Measurements from ENCODE around the gene COL23A1.
"Not testable (repeated sequence)": the region's sequence is repeated elsewhere in the genome, so short reads cannot be mapped to it uniquely, and the experiment has no call there.

The COL23A1 gene

DNA sequence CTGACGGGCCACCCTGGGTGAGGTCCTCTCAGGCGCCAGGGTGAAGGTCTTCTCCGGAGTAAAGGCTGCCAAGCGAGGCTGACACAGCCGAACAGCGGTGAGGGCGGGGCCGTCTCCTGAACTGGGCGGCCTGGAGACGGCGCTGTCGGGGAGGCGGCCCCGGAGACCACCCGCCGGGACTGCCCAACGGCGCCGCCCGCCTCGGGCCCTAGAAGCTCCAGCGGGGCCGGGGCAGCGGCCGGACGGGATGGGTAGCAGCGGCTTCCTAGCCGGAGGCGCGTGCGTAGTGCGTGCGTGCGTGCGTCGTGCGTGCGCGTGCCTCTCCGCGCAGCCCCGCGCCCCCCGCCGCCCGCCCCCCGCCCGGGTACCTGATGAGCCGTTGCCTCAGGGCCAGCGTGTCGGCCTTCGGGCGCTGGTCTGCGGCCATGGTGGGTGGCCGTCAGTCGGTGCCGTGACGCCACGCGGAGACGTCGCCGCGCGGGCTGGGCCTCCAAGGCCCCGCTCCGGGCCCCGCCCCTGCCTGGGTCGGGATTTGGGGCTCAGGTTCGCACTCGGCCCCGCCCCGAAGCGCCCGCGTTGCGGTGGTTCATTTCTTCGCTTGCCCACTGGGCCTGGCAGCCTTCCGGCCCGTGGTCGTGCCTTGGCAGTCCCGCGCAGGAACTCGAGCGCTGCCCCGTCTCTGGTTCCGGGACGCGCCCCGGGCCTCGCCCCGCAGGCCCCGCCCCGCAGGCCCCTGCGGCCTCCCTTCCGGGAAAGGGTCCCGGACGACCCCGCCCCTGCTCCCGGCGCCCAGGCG is 357.9 kb downstream of the COL23A1 start, which contains the start of gene PHYKPL:
TSS of gene PHYKPL (minus strand) at position 679 of the 796 bp plus-strand sequence. CDS start at position 427, 252 bp downstream.
- peak; percentile 71 for DNase-seq

DNA sequence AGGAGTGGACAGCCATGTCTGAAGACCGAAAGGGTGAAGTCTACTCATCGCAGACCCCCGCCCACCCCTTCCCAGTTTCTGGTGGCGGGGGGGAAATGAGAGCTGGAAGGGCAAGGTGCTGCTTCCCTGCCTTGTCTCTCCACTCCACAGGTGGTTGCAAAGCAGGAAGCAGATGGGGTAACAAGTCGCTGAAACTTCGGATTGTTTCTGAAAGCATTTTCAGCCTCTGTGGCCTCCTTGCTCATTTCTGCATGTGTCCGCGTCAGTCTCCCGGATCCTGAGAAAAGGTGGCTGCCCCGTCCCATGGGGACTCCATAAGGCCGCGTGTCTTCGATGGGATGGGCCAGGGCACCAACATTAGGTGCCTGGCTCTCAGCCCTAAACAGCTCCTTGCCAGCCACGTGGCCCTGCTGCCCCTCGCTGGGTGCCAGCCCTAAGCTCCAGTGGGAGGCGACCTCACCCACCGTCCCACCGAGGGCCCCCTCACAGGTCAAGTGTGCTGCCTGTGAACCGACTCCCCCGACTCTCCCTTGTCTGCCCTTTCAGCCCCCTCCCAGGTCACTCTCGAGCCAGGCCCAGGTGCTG is 358.6 kb downstream of the COL23A1 start:
- no peak for DNase-seq

GRCh38 chr5:178230879-178231538 is 359.2 kb downstream of the COL23A1 start:
- no peak for DNase-seq

DNA sequence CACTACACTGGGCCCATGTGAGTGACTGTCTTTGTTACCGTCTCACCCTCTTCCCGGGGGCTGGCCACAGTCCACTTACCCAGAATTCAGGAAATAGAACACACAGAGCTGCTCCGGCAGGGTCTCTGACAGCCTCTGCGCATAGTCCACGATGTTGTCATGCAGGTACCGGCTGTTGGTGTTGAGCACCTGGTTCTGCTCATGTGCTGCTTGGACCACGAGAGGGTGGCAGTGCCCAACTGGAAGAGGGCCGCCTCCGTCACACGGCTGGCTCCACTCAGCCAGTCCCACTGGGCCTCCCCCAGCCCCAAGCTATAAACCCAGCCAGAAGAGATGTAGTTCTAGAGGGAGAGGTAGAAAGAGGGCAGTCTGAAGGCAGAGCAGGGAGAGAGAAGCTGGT is 360.3 kb downstream of the COL23A1 start:
- no peak for DNase-seq

- DNase-seq = not testable (repeated sequence)
Observed at GRCh38 chr5:178229111-178229510, 361.1 kb downstream of the COL23A1 start.

DNA sequence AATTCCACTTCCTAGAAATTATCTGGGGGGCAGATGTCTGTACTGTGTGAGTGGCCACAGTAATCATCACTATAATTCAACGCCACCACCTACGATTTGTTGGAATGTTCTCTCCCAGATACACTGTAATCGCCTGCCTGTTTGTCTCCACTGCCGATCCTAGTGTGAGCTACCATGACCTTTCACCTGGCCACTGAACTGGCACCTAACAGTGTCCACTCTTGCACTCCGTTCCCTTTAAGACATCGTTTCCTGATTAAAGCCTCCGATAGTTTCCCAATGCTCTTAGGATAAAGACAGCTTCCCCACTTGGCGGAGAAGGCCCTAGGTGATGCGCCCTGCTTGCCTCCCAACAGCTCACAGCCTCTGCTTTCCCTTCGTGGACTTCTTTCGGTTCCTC is 361.6 kb downstream of the COL23A1 start:
- DNase-seq = no peak

GRCh38 chr5:178227929-178228328 is 362.3 kb downstream of the COL23A1 start:
- no peak for DNase-seq

DNA sequence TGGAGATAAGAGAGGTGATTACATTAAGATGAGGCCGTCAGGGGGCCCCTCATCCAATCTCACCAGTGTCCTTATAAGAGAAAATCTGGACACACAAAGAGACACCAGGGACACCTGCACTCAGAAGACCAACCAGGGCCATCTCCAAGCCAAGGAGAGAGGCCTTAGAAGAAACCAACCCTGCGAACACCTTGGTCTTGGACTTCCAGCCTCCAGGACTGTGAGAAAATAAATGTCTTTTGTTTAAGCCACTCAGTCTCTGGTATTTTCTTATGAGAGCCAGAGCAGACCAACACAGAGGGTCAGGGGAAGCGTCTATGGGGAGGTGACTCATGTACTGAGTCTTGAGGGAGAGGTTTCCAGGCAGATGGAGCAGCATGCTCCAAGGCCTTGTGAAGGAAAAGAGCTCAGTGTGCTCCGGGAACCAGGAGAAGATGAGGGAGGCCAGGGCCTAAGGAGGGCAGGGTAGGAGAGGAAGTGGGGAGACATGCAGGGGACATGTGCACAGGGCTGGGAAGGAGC is 363.0 kb downstream of the COL23A1 start:
- no peak for DNase-seq

DNA sequence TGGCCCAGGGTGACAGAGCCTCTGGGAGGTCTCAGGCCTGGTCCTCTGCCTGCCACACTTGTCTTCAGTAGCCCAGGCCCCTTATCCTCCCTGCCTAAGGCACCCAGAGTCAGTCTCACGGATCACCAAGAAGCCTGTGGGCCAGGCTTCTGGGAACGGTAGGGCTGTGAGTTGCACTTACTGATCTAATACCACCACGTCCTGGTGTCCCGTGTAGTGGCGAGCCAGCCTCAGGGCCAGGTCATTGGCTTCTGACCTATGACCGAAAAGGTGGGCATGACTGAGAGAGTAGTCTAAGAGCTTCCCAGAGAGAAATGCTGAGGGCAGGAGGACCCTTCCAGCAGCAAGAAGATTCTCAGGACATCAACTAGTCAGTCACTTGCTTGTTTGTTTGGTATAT is 365.0 kb downstream of the COL23A1 start:
- no peak for DNase-seq

- no peak for DNase-seq
Observed at GRCh38 chr5:178224403-178224802, 365.8 kb downstream of the COL23A1 start.

DNA sequence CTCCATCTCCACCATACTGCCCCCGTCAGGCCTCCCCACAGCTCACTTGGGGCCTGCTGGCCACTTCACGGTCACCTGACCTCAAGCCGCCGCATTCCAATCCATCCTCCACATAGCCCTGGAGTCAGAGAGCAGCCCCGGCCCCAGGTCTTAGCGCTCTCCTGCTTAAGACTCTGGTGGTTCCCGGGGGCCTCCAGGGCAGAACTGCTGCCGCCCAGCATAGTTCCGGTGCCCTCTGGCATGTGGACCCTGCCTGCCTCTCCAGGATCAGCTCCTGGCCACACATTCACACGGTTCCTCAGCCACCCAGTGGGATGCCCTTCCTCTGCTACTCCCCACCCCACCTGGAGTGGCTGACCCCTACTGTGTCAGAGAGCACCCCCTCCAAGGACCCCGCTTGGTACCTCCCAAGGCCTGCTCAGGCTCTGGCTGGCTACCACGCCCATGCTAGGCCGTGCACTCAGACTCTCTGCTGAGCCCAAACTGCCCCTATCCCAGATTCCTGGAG is 366.3 kb downstream of the COL23A1 start:
- DNase-seq = no peak

DNA sequence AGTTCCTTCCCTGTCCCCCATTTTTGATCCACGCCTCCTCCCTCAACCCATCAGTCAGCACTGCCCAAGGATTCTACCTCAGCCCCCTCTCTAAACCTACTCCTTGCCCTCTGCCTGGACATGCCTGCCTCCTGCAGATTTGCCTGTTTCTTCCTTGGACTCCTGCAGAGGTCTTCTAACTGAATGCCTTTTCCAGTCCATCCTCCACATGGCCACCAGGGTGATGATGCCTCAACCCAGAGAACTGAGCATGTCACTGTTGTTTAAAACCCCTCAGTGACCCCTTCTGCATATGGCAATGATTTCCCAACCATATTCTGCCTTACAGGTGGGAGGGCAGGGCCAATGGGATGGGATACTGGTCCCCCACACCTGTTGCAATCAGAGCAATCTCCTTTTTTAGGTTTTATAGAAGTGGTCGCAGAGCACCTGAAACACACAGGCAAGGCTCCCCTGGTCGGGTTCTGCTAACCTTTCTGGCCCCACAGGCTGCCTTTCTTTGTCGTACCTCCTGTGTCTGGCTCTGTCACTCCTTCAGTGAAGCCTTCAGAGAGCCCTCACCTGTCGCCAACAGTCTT is 366.9 kb downstream of the COL23A1 start:
- no peak for DNase-seq

DNA sequence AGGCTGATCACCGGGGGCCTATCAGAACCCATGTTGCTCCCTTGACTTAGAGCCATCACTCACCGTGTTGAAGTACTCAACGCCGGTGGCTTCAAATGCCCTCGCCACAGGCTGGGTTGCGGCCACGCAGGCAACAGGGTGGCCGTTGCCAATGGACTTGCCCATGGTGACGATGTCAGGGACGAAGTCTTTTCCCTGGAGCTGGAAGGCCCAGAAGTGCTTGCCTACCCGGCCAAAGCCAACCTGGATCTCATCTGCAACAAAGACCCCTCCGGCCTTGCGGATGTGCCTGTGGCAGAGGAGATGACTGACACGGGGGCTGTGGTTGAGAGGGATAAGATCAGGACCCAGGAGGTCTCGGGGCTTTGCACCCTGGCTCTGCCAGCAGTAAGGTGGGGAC is 367.9 kb downstream of the COL23A1 start:
- no peak for DNase-seq

GRCh38 chr5:178221853-178222252 is 368.3 kb downstream of the COL23A1 start:
- no peak for DNase-seq

- no peak for DNase-seq
Observed at GRCh38 chr5:178221282-178221681, 368.9 kb downstream of the COL23A1 start.

DNA sequence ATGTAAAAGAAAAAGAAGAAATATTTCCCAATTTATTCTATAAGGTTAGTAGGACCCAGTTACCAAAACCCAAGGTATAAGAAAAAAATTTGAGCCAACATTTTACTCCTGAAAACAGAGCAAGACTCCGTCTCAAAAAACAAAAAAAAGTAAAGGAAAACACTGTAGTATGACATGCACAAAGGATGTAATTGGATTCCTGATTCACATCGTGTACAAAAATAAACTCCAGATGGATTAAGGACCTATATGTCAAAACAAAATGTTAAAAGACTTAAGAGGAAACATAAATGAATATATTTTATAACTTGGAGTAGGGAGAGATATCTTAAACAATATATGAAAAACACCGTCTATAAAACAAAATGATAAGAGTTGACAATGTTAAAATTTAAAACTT is 371.4 kb downstream of the COL23A1 start:
- no peak for DNase-seq

DNA sequence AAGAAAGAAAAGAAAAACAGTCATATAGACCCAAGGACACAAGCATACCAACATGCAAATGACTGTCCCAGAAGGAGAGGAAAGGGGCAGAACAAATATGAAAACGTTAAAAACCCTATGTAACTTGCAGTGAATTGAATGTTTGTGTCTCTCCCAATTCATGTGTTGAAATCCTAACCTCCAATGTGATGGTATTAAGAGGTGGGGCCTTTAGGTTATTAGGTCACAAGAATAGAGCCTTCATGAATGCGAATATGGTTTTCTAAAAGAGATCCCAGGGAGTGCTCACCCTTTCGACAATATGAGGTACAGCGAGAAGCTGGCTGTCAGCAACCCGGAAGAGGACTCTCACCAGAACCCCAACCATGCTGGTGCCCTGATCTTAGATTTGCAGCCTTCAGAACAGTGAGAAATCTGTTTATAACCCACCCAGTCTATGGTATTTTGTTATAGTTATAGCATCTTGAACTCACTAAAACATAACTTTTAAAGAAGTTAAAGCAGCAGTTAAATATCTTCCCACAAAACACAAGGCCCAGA is 371.9 kb downstream of the COL23A1 start:
- no peak for DNase-seq

DNA sequence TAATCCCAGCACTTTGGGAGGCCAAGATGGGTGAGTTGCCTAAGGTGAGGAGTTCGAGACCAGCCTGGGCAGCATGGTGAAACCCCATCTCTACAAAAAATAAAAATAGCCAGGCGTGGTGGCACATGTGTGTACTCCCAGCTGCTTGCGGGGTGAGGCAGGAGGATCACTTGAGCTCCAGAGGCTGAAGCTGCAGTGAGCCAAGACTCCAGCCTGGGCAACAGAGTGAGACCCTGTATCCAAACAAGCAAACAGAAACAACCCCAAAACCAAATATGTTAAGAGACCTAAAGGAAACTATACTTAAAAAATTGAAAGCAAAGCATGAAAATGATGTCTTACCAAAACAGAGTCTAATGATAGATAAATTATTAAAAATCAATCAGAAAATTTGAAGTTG is 373.4 kb downstream of the COL23A1 start:
- DNase-seq = no peak

DNA sequence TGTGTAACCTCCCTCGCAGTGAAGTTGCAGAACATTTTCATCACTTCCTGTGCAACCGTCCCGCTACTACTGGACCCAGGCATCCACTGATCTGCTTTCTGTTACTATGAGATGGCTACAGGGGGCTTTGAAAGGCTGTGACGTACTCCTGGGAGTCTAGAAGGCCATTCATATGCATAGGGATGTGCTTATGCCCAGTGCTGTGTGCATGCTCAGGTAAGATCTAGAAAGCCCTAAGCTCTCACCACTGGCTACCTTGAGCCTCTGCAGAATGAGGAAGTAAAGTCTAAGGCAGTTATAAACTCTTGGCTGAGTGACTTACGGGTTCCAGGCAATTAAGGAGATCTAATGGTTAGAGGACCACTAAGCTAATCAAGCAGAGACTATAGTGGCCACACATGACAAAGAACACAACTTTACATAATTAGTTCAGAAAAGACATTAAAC is 374.1 kb downstream of the COL23A1 start:
- no peak for DNase-seq

DNA sequence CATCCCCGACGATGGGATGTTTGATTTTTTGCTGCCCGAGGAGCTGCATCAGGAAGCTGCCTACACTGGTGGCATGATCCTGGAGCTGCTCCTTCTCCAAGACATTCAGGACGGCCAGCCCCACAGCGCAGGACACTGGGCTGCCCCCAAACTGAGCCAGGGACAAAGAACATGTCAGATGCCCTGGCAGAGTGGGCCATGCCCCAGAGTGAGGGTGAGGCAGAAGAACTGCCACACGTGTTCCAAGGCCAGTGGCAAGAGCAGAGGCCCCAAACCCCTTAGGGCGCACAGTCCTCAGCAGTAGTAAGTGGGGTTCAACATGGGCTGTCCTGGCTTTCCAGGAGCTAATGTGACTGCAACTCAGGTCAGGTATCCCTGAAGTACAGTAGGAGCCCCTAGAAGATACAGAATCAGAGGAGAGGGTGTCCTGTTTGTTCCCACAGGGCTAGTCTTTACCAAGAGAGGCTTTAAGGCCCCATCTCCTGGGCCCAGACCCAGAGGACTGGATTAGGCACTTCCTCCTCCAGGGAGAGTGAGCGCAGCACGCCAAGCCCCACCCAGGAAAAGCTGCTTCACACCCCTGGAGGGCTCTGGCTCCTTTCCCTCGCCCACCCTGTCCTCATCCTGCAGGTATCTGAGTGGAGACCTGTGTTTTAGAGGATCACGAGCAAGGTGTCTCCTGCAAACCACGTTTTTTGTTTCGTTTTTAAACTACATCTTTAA is 374.8 kb downstream of the COL23A1 start:
- DNase-seq = no peak

DNA sequence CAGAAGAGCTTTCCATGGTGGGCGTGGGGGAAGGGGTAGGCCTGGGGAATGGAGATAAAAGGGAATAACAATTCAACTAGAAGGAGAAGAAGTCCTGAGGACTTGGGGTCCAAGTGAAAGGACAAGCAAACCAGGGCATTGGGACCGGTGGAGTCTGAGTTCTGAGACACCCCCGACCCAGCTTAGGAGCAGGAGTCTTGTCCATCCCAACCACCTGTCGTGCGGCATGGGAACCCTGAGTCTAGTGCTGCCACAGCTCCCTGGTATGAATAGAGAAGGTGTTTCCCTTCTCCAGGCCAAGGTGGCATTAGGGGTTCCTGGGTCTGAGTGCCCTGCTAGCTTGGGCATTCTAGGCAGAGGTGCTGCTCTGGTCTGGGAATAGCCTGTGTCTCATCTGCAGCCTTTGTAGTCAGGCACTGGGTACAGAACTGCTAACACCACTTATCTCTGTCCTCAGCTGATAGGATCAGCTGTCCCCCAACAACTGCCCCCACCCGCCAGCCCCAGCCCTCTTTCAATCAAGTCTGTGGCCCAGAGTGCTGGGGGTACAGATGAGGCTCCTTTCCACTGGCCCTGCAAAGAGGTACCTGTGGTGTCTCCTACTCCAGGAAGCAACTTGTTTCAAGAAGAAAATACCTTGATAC is 375.9 kb downstream of the COL23A1 start:
- DNase-seq = no peak

DNA sequence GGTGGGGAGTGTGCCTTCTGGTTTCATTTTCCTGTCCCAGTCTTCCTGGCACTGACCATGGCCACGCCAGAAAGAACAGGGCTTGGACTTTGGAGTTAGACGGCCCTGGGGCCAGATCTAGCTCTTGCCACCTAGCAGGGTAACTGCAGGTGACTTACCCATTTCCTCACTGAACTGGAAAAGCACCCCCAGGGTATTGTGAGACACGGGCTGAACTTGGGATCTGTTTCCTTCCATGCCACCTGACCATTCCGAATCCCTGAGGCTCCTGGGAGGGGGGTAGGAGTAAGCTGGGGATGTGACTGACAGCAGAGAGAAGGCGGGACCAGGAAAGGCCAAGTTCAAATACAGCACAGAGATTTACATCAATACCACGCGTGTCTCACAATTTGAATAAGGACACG is 376.4 kb downstream of the COL23A1 start:
- DNase-seq = no peak
